GM21447 (cell line): Measurements from ENCODE around the gene ARRB2.
"Not testable (repeated sequence)": the region's sequence is repeated elsewhere in the genome, so short reads cannot be mapped to it uniquely, and the experiment has no call there.

ENCODE experiments used
- ATAC-seq: cut with Tn5 transposase; IDR thresholded peaks from one replicate; pipeline ENCODE4 v1.9.1; 2021; ENCODE audit not compliant: unreplicated experiment

The ARRB2 gene

DNA sequence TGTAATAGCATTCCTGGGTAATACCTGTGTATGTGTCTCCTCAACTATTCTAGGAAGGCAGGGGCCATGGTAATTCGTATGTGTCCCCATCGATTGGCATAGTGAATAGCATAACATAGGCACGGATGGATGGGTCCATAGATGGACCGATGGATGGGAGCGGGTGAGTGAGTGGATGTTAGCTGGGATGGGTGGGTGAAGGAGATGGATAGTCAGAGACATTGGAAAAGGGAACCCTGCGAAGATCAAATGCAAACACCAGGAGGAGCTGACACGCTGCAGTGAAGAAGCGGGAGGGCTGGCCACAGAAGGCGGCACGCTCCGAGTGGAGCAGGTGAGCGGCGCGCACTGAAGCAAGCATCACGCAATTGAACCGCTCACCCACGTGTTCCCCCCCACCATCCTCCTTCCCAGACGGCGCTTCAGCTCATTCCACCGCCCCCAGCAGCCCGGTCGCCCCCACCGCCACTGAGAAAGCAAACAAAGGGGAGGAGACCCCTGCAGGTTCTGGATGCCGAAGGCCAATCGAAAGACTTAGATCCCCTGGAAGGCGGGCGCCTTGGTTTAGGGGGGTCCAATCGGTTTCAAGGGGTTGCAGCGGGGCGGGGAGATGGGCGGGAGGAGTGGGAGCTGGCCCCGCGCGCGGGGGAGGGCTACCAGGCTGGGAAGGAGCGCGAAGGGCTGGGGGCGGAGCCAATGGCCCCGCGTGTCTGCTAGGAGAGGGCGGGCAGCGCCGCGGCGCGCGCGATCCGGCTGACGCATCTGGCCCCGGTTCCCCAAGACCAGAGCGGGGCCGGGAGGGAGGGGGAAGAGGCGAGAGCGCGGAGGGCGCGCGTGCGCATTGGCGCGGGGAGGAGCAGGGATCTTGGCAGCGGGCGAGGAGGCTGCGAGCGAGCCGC, at the start of gene ARRB2:
Gene ARRB2 (plus strand): TSS at position 839 of the 899 bp plus-strand sequence. CDS start 90 bp downstream, outside the sequence.
- ATAC-seq = peak; percentile 67

GRCh38 chr17:4663711-4664110, 46.7 kb upstream of the ARRB2 start:
- ATAC-seq = no peak

- no peak for ATAC-seq
Observed at GRCh38 chr17:4664230-4664629, 46.2 kb upstream of the ARRB2 start.

DNA sequence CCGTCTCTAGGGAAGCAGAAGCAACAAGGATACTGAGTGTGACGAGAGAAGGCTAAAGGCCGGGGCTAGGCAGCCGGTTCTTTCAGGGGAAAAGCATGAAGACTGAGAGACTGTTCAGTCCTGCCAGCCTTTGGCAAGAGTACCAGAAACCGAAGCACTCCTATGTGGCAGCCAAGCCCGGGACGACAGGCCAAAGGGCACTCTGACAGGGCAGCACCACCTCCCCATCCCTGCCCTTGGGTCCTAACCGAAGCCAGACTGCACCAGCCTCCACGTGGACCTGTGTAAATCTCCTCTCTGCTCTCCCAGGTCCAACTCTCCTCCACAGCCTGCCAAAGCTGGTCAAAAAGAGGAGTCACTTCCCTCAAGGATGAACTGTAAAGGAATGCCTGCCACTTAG, 45.4 kb upstream of the ARRB2 start:
- ATAC-seq = no peak

- no peak for ATAC-seq
Observed at GRCh38 chr17:4666296-4666695, 44.1 kb upstream of the ARRB2 start.

- no peak for ATAC-seq
Observed at GRCh38 chr17:4667166-4667565, 43.3 kb upstream of the ARRB2 start.

- no peak for ATAC-seq
Observed at GRCh38 chr17:4672055-4672630, 38.3 kb upstream of the ARRB2 start.

GRCh38 chr17:4672751-4673150, 37.7 kb upstream of the ARRB2 start:
- ATAC-seq = no peak

DNA sequence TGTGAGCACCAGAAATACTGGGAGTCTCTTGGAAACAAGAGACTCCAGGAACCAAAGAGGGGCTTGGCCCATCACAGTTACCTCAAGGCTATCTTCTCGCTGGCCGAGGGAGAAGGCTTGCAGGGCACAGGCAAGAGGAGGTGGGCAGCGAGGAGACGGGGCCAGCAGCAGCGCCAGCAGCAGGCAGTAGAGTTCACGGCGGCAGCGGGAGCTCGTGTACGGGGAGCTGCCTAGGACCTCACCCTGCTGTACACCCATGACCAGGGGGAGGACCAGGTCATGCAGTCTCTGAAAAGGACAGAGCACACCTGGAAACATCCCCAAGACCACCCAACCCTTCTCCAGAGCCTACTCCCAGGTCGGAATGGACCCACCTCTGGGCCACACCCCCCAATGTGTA, 37.3 kb upstream of the ARRB2 start:
- ATAC-seq = no peak

DNA sequence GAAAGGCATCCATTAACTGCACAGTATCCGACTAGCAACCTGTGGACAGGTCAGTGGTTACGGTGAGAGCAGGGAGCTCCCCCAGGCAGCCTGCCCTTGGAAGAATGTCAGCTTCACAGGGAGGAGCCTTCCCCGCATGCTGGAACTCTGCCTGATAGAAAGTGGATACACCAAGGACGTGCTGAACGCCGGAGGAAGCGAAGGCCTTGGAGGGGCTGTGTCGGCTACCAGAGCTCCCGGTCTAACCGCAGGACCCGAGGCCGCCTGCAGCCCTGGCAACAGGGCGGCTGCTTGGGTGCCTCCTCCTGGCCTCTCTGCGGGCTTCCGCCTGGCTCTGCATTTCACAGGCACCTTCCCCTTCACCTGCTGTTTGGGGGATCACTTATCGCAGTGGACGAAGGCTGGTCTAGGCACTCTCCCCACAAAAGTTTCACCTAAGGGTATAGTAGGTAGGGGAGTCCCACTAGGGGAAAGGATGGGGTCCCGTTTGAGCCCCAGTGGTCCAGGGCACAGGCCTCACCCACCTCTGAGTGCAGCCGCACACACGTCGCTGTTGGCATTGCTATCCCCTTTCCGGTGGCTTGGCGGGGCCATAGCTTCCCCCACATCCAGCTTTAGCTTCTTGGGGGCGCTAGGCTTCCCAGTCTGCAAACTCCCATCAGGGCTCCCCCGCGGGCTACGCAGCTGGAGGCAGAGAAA, 36.3 kb upstream of the ARRB2 start:
- no peak for ATAC-seq

DNA sequence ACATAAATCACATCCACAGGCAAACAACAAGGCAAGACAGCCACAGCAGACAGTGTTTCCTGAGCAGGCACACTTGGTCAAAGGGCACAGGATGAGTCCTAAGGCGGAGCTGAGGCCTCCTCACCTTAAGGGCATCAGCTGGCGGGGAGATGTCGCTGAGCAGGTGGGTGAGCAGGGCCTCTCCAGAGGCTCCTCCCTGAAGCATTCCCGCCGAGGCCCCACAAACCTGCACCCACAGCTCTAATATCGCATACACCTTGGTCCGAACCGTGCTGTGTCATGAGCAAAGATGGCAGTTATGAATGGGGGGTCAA, 35.8 kb upstream of the ARRB2 start:
- ATAC-seq = no peak

DNA sequence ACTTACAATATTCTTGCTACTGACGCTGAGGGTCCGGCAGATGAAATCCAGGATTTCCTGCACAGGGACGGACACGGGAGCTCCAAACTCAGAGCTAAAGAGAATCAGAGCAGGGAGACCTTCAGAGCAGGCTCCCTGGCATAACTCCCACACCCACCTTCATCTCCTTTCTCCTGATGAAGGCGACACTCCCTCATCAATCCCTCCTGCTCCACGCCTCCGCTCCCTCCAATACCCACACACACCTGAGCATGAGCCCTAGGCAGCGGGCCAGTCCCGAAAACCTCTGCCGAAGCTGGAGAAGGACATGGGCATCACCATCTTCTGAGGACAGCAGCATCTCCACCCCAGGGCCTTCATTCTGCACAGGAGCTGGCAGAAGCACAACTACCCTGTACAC, 34.6 kb upstream of the ARRB2 start:
- no peak for ATAC-seq

DNA sequence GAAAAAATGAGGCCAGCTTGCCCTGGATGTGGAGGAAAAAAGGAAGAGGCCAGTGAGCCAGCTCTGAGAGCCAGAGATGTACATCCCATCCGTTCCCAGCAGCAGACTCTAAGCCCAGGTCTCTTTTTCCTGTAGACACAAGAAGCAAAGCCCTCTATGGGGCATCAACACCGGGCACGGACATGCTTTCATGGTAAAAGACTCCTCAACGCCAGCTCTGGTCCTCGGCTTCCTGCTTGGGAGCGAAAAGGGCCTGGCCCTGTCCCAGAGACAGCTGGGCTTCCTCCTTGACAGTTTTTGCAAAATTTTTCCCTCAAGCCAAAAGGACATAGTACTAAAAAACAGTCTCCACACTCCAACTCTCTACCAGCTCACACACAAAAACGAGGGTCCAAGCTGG, 33.6 kb upstream of the ARRB2 start:
- no peak for ATAC-seq

GRCh38 chr17:4678448-4679026, 31.9 kb upstream of the ARRB2 start:
- ATAC-seq = no peak

GRCh38 chr17:4679658-4680057, 30.8 kb upstream of the ARRB2 start:
- ATAC-seq = no peak

GRCh38 chr17:4683739-4684138, 26.7 kb upstream of the ARRB2 start:
- not testable (repeated sequence) for ATAC-seq

GRCh38 chr17:4689872-4690271, 20.6 kb upstream of the ARRB2 start:
- not testable (repeated sequence) for ATAC-seq

DNA sequence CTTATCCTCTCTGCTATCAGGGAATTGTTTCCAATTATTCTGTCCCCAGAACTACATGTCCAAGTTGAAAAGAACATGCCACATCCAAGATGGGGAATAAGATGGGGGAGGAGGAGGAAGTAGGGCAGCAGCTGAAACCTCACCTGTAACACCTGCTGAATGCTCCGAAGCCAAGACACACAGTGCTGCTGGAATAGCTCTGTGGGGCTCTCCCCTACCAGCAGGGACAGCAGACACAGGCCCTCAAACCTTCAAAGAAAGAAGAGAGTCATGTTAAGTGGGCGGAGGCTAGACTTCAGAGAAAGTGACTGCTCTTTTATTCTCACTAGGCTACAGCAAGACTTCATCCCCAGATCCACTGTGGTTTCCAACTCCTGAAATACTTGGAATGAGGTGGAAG, 19.7 kb upstream of the ARRB2 start:
- ATAC-seq = no peak

GRCh38 chr17:4691686-4692085, 18.7 kb upstream of the ARRB2 start:
- ATAC-seq = no peak

DNA sequence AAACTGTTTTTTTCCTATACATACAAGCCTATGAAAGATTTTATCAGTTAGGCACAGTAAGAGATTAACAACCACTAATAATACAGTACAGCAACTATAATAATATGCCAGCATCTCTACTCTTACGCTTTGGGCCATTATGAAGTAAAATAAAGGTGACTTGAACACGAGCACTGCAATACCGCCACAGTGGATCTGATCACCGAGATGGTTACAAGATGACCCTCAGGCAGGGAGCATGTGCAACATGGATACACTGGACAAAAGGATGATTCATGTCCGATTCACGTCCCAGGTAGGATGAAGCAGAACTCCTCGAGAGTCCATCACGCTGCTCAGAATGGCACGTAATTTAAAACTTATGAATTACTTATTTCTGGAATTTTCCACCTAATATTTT, 17.0 kb upstream of the ARRB2 start:
- no peak for ATAC-seq

- no peak for ATAC-seq
Observed at GRCh38 chr17:4696437-4696805, 14.0 kb upstream of the ARRB2 start.
